Embryonic facial prominence (tissue), 1 donor: ENCODE measurements around the gene CAMK2B.
"Not testable (repeated sequence)": the region's sequence is repeated elsewhere in the genome, so short reads cannot be mapped to it uniquely, and the experiment has no call there.

Experiments used
- DNase-seq: peaks from one replicate; pipeline ENCODE4 v3.0.0-alpha.2; 2016; ENCODE audit errors: extremely low spot score

The CAMK2B gene

GRCh38 chr7:44193011-44193802, 132.2 kb downstream of the CAMK2B start:
- no peak for DNase-seq

GRCh38 chr7:44191171-44191570, 134.2 kb downstream of the CAMK2B start:
- DNase-seq = no peak

- no peak for DNase-seq
Measured at GRCh38 chr7:44189993-44190872, 135.2 kb downstream of the CAMK2B start.

- DNase-seq = no peak
Measured at GRCh38 chr7:44189286-44189992, 136.0 kb downstream of the CAMK2B start, which contains the start of gene GCK. TSS of gene GCK (minus strand) at chr7:44189439. CDS start at chr7:44188953, 486 bp downstream.

GRCh38 chr7:44188480-44189225, 136.7 kb downstream of the CAMK2B start:
- DNase-seq = no peak

- no peak for DNase-seq
Measured at GRCh38 chr7:44187636-44188416, 137.6 kb downstream of the CAMK2B start.

GRCh38 chr7:44186736-44187135, 138.7 kb downstream of the CAMK2B start:
- no peak for DNase-seq

- no peak for DNase-seq
Measured at GRCh38 chr7:44185729-44186128, 139.7 kb downstream of the CAMK2B start.

GRCh38 chr7:44184873-44185446, 140.4 kb downstream of the CAMK2B start:
- DNase-seq = no peak

GRCh38 chr7:44184206-44184872, 141.1 kb downstream of the CAMK2B start:
- no peak for DNase-seq

GRCh38 chr7:44183386-44183785, 142.0 kb downstream of the CAMK2B start:
- DNase-seq = no peak

GRCh38 chr7:44182827-44183226, 142.6 kb downstream of the CAMK2B start:
- DNase-seq = no peak

- DNase-seq = no peak
Measured at GRCh38 chr7:44180631-44181030, 144.8 kb downstream of the CAMK2B start.

GRCh38 chr7:44177570-44178131, 147.7 kb downstream of the CAMK2B start:
- no peak for DNase-seq

- DNase-seq = no peak
Measured at GRCh38 chr7:44176486-44176885, 148.9 kb downstream of the CAMK2B start.

- no peak for DNase-seq
Measured at GRCh38 chr7:44175730-44176129, 149.7 kb downstream of the CAMK2B start.

- not testable (repeated sequence) for DNase-seq
Measured at GRCh38 chr7:44174694-44174948, 150.8 kb downstream of the CAMK2B start.

- DNase-seq = no peak
Measured at GRCh38 chr7:44173911-44174693, 151.3 kb downstream of the CAMK2B start.
